HuH-7.5 (cell line): Measurements from ENCODE around the gene PAPOLA.

Experiments used
- DNase-seq: peaks from one replicate; pipeline ENCODE4 v3.0.0; 2011; ENCODE audit warnings: low spot score

The PAPOLA gene

GRCh38 chr14:96565811-96566210 is 63.6 kb downstream of the PAPOLA start:
- no peak for DNase-seq

GRCh38 chr14:96567289-96567899 is 65.2 kb downstream of the PAPOLA start:
- DNase-seq = no peak

GRCh38 chr14:96568621-96569020 is 66.4 kb downstream of the PAPOLA start:
- DNase-seq = no peak

GRCh38 chr14:96571311-96571710 is 69.1 kb downstream of the PAPOLA start:
- DNase-seq = no peak

- DNase-seq = no peak
These were observed 71.4 kb downstream of the PAPOLA start for GRCh38 chr14:96573473-96574100.

- DNase-seq = no peak
These were observed 72.0 kb downstream of the PAPOLA start for GRCh38 chr14:96574171-96574632.

- DNase-seq = no peak
These were observed 72.8 kb downstream of the PAPOLA start for GRCh38 chr14:96574633-96575632.

- DNase-seq = no peak
These were observed 74.2 kb downstream of the PAPOLA start for GRCh38 chr14:96576359-96576758.

GRCh38 chr14:96576937-96577336 is 74.8 kb downstream of the PAPOLA start:
- no peak for DNase-seq

GRCh38 chr14:96578619-96579018 is 76.4 kb downstream of the PAPOLA start:
- no peak for DNase-seq

- no peak for DNase-seq
These were observed 77.2 kb downstream of the PAPOLA start for GRCh38 chr14:96579358-96579757.

GRCh38 chr14:96579855-96580254 is 77.7 kb downstream of the PAPOLA start:
- no peak for DNase-seq

GRCh38 chr14:96580566-96580965 is 78.4 kb downstream of the PAPOLA start:
- no peak for DNase-seq

GRCh38 chr14:96581026-96581425 is 78.8 kb downstream of the PAPOLA start:
- no peak for DNase-seq

- no peak for DNase-seq
These were observed 79.7 kb downstream of the PAPOLA start for GRCh38 chr14:96581902-96582301.

- DNase-seq = no peak
These were observed 80.3 kb downstream of the PAPOLA start for GRCh38 chr14:96582411-96582961.

GRCh38 chr14:96582995-96583394 is 80.8 kb downstream of the PAPOLA start:
- DNase-seq = no peak

- no peak for DNase-seq
These were observed 81.4 kb downstream of the PAPOLA start for GRCh38 chr14:96583569-96584041.

GRCh38 chr14:96584199-96584906 is 82.2 kb downstream of the PAPOLA start:
- DNase-seq = peak; percentile 49

GRCh38 chr14:96584907-96585671 is 82.9 kb downstream of the PAPOLA start:
- DNase-seq = no peak

GRCh38 chr14:96585672-96586013 is 83.5 kb downstream of the PAPOLA start:
- DNase-seq = no peak
